MM.1S (cell line): Measurements from ENCODE around the gene CORO1C.

Experiments
- DNase-seq: peaks from one replicate; pipeline ENCODE4 v3.0.0-alpha.2; 2015
- H2AFZ ChIP-seq: fragments of 300-600 bp; sonication (generic); 2 replicates; pipeline ENCODE4 v1.6.0; 2016; ENCODE audit warnings: antibody characterized with exemption, low read length
- H3F3A ChIP-seq: fragments of 300-600 bp; sonication (generic); 2 replicates; pipeline ENCODE4 v1.6.1; 2016; ENCODE audit warnings: mild to moderate bottlenecking, antibody characterized with exemption, low read length, moderate library complexity, mixed read lengths; ENCODE audit not compliant: insufficient read depth
- H3K27ac ChIP-seq: fragments of 300-600 bp; sonication (generic); 2 replicates; pipeline ENCODE4 v1.5.1; 2016; ENCODE audit warnings: mild to moderate bottlenecking, low read length
- H3K27me3 ChIP-seq: fragments of 300-600 bp; sonication (generic); replicated peaks from 2 replicates; pipeline ENCODE4 v1.6.0; 2016; ENCODE audit warnings: low read length; ENCODE audit not compliant: insufficient read depth
- H3K36me3 ChIP-seq: fragments of 300-600 bp; sonication (generic); replicated peaks from 2 replicates; pipeline ENCODE4 v1.6.1; 2016; ENCODE audit warnings: mild to moderate bottlenecking, low read length, mixed read lengths; ENCODE audit not compliant: insufficient read depth
- H3K4me1 ChIP-seq: fragments of 300-600 bp; sonication (generic); 2 replicates; pipeline ENCODE4 v1.6.1; 2016; ENCODE audit warnings: low read length, mixed read lengths
- H3K4me2 ChIP-seq: fragments of 300-600 bp; sonication (generic); 2 replicates; pipeline ENCODE4 v1.6.0; 2016; ENCODE audit warnings: low read depth, low read length
- H3K4me3 ChIP-seq: fragments of 300-600 bp; sonication (generic); 2 replicates; pipeline ENCODE4 v1.5.1; 2016; ENCODE audit warnings: low read length, mixed read lengths
- H3K79me2 ChIP-seq: fragments of 300-600 bp; sonication (generic); 2 replicates; pipeline ENCODE4 v1.6.1; 2016; ENCODE audit warnings: mixed run types, low read length, mixed read lengths
- H3K9ac ChIP-seq: fragments of 300-600 bp; sonication (generic); 2 replicates; pipeline ENCODE4 v1.6.1; 2016; ENCODE audit warnings: low read length, mixed read lengths
- H3K9me2 ChIP-seq: fragments of 300-600 bp; sonication (generic); replicated peaks from 2 replicates; pipeline ENCODE4 v1.6.1; 2016; ENCODE audit warnings: mild to moderate bottlenecking, low read length, mixed read lengths; ENCODE audit not compliant: insufficient read depth
- H3K9me3 ChIP-seq: fragments of 300-600 bp; sonication (generic); replicated peaks from 2 replicates; pipeline ENCODE4 v1.6.1; 2016; ENCODE audit warnings: mild to moderate bottlenecking, low read length, mixed read lengths; ENCODE audit not compliant: insufficient read depth
- H4K20me1 ChIP-seq: fragments of 300-600 bp; sonication (generic); 2 replicates; pipeline ENCODE4 v1.6.1; 2016; ENCODE audit warnings: mild to moderate bottlenecking, low read length, moderate library complexity, mixed read lengths; ENCODE audit not compliant: insufficient read depth
- CTCF ChIP-seq: fragments of 300-600 bp; sonication (generic); IDR thresholded peaks from 2 replicates; pipeline ENCODE4 v1.5.1; 2016; ENCODE audit warnings: antibody characterized with exemption, low read length, mixed read lengths
- EZH2 ChIP-seq: fragments of 300-600 bp; sonication (generic); optimal IDR thresholded peaks from 2 replicates; pipeline ENCODE3; 2017; ENCODE audit warnings: low read depth, mild to moderate bottlenecking, antibody characterized with exemption, low read length, mixed read lengths
- EZH2phosphoT487 ChIP-seq: fragments of 300-600 bp; sonication (generic); IDR thresholded peaks from 2 replicates; pipeline ENCODE4 v1.6.1; 2018; ENCODE audit warnings: antibody characterized with exemption, low read length

The CORO1C gene

GRCh38 chr12:108597559-108598471 lies 133.5 kb downstream of the CORO1C start, which contains the start of gene TMEM119:
TSS of gene TMEM119 (minus strand) at chr12:108598084. CDS start at chr12:108592383, 5,701 bp downstream.
- H3K4me3 ChIP-seq = no peak within 1 kb of the TSS
- no peak within 1 kb of the TSS for H3K9ac ChIP-seq
- TF ChIP-seq EZH2 = no peak
- TF ChIP-seq CTCF = no peak
- TF ChIP-seq EZH2phosphoT487 = no peak
- H3K4me2 ChIP-seq = no peak within 1 kb of the TSS
- H3K9me3 ChIP-seq = no peaks in the 10 kb centered on the region
- H3K36me3 ChIP-seq = no peaks in the 10 kb centered on the region
- H2AFZ ChIP-seq = no peak within 1 kb of the TSS
- H4K20me1 ChIP-seq = no peaks in the 10 kb centered on the region
- no peaks in the 10 kb centered on the region for H3K9me2 ChIP-seq
- DNase-seq = no peak
- H3F3A ChIP-seq = no peaks in the 10 kb centered on the region
- no peaks in the 10 kb centered on the region for H3K79me2 ChIP-seq
- H3K4me1 ChIP-seq = no peaks in the 10 kb centered on the region
- no peaks in the 10 kb centered on the region for H3K27me3 ChIP-seq
- no peak within 1 kb of the TSS for H3K27ac ChIP-seq

- H3K4me2 ChIP-seq = no peak overlapping the region
- H3K4me1 ChIP-seq = no peaks in the 10 kb centered on the region
- H3K79me2 ChIP-seq = no peaks in the 10 kb centered on the region
- no peaks in the 10 kb centered on the region for H3K36me3 ChIP-seq
- no peaks in the 10 kb centered on the region for H3F3A ChIP-seq
- H3K4me3 ChIP-seq = no peak overlapping the region
- H3K27ac ChIP-seq = no peak overlapping the region
- no peaks in the 10 kb centered on the region for H4K20me1 ChIP-seq
- no peak overlapping the region for H3K9ac ChIP-seq
- no peaks in the 10 kb centered on the region for H3K9me2 ChIP-seq
- no peak for DNase-seq
- TF ChIP-seq EZH2phosphoT487 (no peak), EZH2 (no peak), CTCF (no peak)
- no peak overlapping the region for H2AFZ ChIP-seq
- no peaks in the 10 kb centered on the region for H3K27me3 ChIP-seq
- H3K9me3 ChIP-seq = no peaks in the 10 kb centered on the region
Observed at GRCh38 chr12:108596854-108597558, 134.3 kb downstream of the CORO1C start.

GRCh38 chr12:108595711-108596647 lies 135.3 kb downstream of the CORO1C start:
- Histone ChIP-seq H3K9me3 (no peaks in the 10 kb centered on the region), H3K36me3 (no peaks in the 10 kb centered on the region), H3K4me1 (no peaks in the 10 kb centered on the region), H4K20me1 (no peaks in the 10 kb centered on the region), H3K27me3 (no peaks in the 10 kb centered on the region), H3K27ac (no peak overlapping the region), H3K9ac (no peak overlapping the region), H3K79me2 (no peaks in the 10 kb centered on the region), H3K4me3 (no peak overlapping the region), H3K4me2 (no peak overlapping the region), H2AFZ (no peak overlapping the region), H3K9me2 (no peaks in the 10 kb centered on the region), H3F3A (no peaks in the 10 kb centered on the region)
- no peak for DNase-seq
- TF ChIP-seq EZH2 (no peak), CTCF (no peak), EZH2phosphoT487 (no peak)
